PFSK-1 (cell line): ENCODE results near the gene ZNF592.

ENCODE experiments used
- FOXP2 ChIP-seq: optimal IDR thresholded peaks from 2 replicates; pipeline ENCODE3; 2011; ENCODE audit warnings: borderline replicate concordance, control low read depth, inconsistent platforms; ENCODE audit not compliant: insufficient read depth; ENCODE audit errors: extremely low read length, extremely low read depth
- POLR2AphosphoS5 ChIP-seq: IDR thresholded peaks from 2 replicates; pipeline ENCODE4 v1.6.1; 2012; ENCODE audit warnings: low read depth, mild to moderate bottlenecking, control low read depth, low read length, moderate library complexity
- SIN3A ChIP-seq: IDR thresholded peaks from 2 replicates; pipeline ENCODE4 v1.6.1; 2012; ENCODE audit warnings: mild to moderate bottlenecking, low read length, moderate library complexity, borderline replicate concordance; ENCODE audit not compliant: insufficient read depth
- TAF1 ChIP-seq: IDR thresholded peaks from 2 replicates; pipeline ENCODE4 v1.6.1; 2012; ENCODE audit warnings: low read length, control low read depth, borderline replicate concordance; ENCODE audit not compliant: insufficient read depth
- TF ChIP-seq, protein P1 (sequence below), 2 experiments: IDR thresholded peaks; 2 replicates each; pipeline versions ENCODE4 v1.6.1 to v1.8.0; 2011 to 2012; ENCODE audit warnings: low read depth in 2 of 2, low read length in 2 of 2, control low read depth in 1 of 2, inconsistent platforms in 1 of 2, mild to moderate bottlenecking in 1 of 2, moderate library complexity in 1 of 2; ENCODE audit not compliant: insufficient read depth in 1 of 2

Gene ZNF592

DNA sequence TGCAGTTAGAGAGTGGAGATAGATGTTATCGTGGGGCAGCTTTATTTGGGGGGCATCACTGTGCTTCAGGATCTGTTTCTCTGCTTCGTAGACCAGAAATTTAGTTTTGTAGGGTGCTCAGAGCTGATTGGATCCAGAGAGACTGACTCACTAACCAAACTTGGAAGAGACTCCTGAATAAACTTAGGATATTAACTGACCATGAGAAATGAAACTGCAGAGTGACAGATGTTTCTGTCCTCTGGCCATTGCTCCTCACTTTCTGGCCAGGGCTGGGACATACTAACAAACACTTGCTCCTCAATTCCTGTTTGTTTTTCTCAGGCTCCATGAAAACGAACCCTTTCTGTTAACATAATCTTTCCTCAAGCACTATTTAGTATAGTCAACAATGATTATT, 4.3 kb downstream of the ZNF592 start:
- TF ChIP-seq TAF1 (no peak), POLR2AphosphoS5 (no peak), FOXP2 (no peak), SIN3A (no peak)
- TF ChIP-seq, protein P1, sequence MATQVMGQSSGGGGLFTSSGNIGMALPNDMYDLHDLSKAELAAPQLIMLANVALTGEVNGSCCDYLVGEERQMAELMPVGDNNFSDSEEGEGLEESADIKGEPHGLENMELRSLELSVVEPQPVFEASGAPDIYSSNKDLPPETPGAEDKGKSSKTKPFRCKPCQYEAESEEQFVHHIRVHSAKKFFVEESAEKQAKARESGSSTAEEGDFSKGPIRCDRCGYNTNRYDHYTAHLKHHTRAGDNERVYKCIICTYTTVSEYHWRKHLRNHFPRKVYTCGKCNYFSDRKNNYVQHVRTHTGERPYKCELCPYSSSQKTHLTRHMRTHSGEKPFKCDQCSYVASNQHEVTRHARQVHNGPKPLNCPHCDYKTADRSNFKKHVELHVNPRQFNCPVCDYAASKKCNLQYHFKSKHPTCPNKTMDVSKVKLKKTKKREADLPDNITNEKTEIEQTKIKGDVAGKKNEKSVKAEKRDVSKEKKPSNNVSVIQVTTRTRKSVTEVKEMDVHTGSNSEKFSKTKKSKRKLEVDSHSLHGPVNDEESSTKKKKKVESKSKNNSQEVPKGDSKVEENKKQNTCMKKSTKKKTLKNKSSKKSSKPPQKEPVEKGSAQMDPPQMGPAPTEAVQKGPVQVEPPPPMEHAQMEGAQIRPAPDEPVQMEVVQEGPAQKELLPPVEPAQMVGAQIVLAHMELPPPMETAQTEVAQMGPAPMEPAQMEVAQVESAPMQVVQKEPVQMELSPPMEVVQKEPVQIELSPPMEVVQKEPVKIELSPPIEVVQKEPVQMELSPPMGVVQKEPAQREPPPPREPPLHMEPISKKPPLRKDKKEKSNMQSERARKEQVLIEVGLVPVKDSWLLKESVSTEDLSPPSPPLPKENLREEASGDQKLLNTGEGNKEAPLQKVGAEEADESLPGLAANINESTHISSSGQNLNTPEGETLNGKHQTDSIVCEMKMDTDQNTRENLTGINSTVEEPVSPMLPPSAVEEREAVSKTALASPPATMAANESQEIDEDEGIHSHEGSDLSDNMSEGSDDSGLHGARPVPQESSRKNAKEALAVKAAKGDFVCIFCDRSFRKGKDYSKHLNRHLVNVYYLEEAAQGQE (IDR thresholded peaks at IDR 0.05; ENCODE audit: insufficient read depth in 1 of 2, low read depth in 2 of 2, low read length in 2 of 2) = no peak

DNA sequence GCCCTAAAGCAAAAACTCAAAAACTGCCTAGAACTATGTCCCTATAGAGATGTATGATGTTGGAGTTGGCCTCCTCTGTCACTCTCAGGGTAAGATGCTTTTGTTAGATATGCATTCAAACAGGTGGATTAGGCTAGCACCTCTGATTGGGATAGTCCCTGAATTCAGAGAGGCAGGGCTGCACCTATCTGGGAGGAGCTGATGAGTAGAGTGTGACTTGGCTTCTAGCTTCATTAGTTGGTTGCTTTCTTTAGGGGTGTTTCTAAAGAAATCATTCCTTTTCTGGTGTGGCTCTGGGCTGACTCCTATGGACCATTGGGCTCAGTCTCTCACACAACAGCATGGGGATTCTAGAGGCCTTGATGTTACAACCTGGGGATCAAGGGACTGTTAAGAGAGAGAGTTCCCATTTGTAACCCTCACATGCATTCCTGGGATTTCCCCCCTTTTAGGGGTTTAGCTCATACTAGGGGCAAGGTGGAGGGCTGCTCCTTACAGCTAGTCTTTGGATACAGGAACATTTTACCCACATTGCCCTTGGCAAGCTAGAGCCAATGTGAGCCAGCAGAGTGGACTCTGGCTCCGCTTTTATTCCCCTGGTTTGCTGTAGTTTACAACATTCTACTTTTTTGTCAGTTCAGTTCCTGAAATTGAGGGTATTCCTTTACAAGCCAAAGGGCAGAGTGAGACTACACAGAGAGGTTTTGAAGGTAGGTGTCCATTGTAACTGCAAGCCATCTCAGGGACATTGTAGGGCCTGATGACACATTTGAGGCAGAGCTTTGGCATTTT, 7.5 kb downstream of the ZNF592 start:
- TF ChIP-seq SIN3A (no peak), TAF1 (no peak), POLR2AphosphoS5 (no peak), FOXP2 (no peak)
- TF ChIP-seq, protein P1 (IDR thresholded peaks at IDR 0.05; ENCODE audit: insufficient read depth in 1 of 2, low read depth in 2 of 2, low read length in 2 of 2) = no peak

DNA sequence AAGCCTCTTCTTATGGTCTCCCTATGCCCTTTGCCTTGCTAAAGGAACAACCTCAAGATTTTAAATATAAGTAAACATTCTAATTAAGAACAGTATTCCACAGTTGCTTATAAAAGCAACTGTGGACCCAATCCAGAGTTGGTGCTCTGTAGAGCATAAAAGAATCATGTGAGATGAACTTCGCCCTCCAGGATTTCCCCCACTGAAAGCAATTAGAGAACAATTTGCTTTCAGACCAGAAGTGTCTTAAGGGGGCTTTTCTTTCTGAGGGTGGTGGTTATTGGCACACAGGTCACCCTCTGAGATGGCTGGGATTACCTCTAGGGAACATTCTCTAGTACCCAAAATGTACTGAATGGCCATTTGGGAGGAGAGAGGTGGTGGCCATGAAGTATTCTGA, 10.6 kb downstream of the ZNF592 start:
- TF ChIP-seq SIN3A (no peak), TAF1 (no peak), POLR2AphosphoS5 (no peak), FOXP2 (no peak)
- TF ChIP-seq, protein P1 (IDR thresholded peaks at IDR 0.05; ENCODE audit: insufficient read depth in 1 of 2, low read depth in 2 of 2, low read length in 2 of 2) = no peak

DNA sequence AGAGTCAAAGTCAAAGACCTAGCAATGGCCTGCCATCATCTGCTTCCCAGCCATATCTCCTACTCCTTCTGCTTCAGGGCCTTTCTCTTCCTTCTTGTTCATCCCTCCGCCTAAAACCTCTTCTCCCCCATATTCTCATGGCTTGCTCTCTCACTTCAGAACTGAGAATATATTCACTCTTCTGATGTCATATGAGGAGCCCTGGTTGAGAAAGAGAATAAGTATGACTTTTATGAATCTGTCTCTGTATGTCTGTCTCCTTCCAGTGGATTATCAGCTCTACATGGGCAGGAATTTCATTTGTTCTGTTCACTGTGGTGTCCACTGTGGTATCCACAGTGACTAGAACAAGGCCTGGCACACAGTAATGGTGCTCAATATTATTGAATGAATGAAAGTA, 11.8 kb downstream of the ZNF592 start:
- TF ChIP-seq, protein P1 (IDR thresholded peaks at IDR 0.05; ENCODE audit: insufficient read depth in 1 of 2, low read depth in 2 of 2, low read length in 2 of 2) = no peak
- TF ChIP-seq TAF1 (no peak), FOXP2 (no peak), SIN3A (no peak), POLR2AphosphoS5 (no peak)
